ENCODE data around the gene UNC119.

Gene UNC119

DNA sequence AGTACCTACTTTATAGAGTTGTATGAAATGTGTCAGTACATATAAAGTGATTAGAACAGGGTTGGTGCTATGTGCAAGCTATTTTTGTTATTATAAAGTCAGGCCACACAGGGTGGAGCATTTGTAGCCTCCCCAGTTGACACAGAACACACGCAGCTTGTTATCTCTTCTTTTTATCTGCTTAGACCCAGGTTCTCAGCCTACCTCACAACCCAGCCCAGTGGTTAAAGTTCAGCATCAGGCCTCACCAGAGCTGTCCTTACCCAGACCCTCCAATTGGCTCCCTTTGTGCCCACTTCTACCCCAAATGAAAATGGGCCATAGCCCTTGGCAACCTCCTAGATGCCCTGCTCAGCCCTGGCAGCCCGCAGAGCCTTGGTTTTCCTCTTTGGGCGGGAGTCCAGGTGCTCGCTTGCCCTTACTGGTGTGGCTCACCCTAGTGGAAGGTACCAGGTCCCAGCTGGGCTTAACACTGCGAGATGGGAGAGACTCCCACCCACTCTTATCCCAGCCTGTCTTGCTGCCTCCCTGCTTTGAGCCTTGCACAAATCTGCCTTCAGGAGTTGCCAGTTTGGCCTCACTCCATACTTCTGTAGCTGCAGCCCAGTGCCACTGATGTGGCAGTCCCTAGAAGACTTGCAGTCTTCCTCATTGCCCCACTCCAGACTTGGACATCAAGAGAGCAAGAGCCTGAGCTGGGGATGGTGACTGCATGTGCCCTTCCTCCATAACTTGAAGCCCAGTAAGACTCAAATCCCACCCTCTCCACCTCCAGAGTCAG lies 20.0 kb upstream of the UNC119 start:
- no peak for DNase-seq

- DNase-seq = peak; percentile 72
Observed at GRCh38 chr17:28571361-28572122, 19.1 kb upstream of the UNC119 start, which contains the start of gene PIGS. Gene PIGS (minus strand): TSS chr17:28571524. CDS start chr17:28571496, 28 bp downstream.

DNA sequence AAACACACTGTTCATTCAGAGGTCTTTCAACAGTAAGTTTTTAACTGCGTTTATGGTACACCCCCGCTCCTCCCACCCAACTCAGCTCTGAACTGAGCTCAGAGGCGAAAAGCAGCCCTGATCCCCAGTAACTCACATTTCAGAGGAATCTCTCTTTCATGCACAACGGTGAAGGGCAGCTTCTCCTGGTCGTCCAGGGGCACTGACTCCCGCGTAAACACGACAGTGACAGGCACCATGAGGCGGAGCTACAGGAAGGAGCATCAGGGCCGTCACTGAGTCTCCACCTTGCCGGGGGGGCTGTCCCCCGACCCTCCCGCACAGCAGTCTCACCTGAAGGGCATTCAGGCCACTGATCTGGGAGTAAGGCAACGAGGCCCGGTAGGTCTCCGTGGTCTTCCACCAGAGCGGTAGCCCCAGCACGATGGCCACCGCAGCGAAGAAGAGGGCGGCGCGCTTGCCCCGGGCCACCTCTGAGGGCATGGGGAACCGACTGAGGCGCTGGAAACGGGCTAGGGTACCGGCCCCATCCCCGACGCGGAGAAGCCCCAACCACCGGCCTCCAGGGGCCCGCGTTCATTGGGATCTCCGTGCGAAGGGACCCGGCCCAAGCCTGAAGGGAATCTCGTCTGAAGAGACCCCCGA lies 18.4 kb upstream of the UNC119 start:
- DNase-seq = peak; percentile 11

DNA sequence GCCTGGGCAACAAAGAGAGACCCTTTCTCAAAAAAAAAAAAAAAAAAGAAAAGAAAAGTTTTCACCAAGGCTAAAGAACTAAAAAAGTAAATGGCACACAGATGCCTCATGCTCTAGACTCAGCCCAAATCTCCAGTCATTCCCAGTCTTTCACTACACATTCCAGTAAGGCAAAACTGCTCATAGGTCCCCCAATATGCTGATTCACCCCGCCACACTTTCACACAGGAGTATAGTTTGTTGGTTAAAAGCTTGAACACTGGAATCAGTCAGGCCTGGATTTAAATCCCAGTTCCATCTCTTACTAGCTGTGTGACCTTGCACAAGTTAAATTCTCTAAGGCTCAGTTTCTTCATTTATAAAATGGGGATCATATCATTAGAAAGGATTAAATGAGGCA lies 17.0 kb upstream of the UNC119 start:
- DNase-seq = no peak

GRCh38 chr17:28567604-28568003 lies 15.2 kb upstream of the UNC119 start:
- no peak for DNase-seq

DNA sequence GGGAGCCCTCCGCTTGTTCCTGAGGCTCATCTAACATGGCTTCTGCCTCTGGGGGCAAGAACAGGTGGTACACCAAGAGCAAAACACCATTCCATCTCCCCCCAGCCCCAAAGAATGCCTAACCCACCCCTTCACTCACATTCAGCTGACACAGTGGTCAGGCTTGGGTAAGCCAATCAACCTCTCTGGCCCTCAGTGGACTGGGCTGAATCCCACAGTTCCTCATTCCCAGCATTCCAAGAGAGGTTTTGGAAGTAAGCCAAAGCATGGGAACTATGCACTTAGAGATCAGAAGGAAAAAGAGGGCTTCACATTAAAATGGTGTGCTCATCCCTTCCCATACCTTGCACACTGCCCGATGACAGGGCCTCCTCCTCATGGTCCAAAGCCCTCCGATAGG lies 11.1 kb upstream of the UNC119 start:
- DNase-seq = no peak

DNA sequence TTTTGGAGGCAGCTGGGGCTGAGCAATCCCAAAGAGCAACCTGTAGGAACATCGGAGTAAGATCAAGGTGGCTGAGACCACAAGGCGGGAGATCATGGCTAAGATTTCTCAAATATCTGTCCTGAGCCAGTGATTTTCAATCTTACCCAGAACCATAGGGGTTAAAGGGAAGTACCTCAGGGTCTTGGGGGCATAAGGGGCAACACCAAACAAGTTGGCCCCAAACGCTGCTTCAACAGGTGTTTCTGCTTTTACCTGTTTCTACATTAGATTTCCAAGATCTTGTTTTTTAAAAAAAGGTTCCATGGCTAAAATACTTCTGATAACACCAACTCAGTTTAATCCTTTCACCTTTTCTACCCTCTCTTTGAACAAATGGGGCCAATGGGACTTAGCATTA lies 2.6 kb upstream of the UNC119 start:
- no peak for DNase-seq

DNA sequence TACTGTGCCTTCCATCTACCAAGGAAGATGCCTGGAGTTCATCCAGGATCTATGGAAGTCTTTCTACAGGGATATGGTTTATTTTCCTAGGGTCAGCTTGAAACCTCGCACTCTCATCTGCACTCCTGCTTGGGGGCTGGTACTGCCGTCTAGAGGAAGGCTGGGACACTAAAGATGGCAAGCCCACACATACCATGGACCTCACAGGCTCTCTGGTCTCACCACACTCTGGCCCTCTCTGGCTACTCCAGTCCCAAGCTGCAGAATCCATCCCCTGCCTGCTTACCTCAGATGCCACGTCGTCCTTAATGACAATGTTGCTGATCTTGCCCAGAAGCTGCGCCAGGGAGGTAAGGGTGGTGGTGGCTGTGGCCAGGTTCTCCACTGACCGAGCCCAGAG lies 2.1 kb upstream of the UNC119 start:
- DNase-seq = no peak

DNA sequence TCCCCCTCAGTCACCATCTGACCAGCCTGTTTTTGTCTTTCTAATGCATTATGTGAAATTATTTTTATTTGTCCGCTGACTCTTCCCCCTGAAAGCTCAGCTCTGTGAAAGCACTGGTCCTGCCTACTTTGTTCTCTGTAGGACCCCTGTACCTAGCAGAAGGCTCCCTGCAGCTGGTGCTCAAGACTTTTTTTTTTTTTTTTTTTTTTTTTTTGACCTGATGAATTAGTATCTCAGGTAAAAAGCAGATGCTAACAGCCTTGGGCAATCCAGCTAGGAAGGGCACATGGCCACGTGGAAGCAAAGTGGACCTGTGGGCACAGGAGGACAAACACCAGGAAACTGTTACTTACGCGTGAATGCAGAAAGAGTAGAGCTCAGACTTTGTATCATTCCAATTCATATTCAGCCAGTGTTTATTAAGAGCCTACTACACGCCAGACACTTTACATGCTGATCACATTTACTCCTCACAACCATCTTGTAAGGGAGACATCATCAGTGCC lies 629 bp upstream of the UNC119 start:
- DNase-seq = no peak

DNA sequence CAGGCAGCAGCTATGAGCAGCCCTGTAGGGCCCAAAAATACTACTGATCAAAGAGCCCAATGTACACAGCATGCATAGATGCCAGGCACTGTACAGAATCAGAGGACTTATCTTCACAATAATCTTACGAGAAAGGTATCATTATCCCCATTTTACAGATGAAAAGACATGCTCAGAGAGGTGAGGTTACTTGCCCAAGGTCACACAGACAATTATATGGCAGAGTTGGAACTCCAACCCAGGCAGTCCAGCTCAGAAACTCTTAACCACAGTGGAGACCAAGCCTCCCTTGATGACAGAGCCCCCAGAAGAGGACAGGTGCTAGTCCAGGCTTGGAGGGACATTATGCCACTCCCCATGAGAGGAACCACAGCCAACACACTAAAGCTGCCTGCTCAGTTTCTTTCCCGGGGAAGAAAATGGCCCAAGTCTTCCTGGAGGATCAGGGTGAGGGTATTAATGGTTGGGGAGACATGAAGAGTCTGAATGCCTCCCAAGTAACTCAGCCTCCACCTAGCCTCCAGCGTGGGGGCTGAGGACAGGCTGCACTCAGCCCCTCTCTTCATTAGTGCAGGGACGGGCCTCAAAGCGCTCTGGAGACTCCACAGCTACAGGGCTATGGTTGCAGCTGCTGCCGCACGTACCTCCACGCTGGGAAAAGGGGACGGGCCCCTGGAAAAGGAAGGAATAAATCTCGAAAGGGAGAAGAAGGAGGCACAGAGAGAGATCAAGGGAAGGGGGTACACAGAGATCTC lies 826 bp downstream of the UNC119 start:
- DNase-seq = peak; percentile 13

DNA sequence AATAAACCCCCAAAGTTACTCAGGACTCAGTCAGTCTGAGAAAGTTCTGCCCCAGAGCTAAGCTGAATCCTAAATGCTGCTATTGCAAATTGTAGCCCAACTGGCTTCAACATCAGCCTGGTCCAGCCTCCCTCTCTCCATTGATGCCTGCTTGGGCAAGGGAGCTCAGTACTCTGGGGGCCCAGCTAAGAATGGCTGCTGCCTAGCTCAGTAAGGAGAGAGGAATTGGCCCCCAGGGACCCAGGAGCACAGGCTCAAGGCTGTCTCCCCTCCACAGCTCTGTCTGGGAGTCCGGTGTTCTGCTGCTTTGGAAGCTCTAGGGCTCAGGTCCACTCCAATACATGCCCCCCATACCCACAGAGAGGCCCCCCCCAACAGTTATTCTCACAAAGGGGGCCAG lies 1.6 kb downstream of the UNC119 start:
- no peak for DNase-seq

DNA sequence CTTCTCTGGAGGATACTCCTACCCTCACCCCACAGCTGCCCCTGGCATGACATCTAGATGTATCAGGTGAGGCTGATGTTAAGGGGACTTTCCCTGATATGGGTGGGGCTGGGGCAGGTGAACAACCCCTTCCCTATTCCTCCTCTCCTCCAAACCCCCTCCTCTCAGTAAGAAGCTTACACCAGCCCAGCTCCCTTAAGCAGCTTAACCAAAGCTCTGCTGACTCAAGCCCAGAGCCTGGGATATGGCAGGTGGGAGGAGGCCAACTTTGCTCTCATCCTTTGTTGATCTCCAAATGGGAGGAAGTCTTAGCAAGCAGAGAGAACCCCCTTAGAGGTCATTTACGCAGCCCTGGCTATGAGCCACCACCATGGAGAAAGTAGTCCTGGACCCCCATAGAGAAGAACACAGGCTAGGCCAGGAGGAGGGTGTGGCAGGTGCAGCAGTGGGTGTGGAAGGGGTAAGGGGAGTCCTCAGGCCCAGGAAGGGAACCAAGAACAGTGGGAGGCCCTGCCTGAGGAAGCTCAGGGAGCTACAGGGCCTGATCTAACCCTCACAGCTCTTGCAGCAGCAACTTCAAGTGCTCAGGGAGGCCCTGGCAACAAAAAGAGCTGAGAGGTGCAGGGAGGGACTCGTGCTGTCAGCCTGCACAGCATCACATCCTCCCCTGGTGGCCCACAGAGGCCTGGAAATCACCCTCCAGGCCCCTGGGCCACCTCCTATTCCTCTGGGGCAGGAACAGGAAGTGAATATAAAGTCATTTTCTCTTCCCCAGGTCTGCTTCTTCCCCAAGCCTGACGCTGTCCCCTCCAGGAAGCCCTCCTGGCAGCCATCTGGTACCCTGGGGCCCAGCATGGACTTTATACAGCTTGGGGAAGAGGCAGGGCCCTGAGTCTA lies 2.9 kb downstream of the UNC119 start:
- DNase-seq = no peak

GRCh38 chr17:28548417-28549130 lies 3.9 kb downstream of the UNC119 start:
- DNase-seq = no peak

DNA sequence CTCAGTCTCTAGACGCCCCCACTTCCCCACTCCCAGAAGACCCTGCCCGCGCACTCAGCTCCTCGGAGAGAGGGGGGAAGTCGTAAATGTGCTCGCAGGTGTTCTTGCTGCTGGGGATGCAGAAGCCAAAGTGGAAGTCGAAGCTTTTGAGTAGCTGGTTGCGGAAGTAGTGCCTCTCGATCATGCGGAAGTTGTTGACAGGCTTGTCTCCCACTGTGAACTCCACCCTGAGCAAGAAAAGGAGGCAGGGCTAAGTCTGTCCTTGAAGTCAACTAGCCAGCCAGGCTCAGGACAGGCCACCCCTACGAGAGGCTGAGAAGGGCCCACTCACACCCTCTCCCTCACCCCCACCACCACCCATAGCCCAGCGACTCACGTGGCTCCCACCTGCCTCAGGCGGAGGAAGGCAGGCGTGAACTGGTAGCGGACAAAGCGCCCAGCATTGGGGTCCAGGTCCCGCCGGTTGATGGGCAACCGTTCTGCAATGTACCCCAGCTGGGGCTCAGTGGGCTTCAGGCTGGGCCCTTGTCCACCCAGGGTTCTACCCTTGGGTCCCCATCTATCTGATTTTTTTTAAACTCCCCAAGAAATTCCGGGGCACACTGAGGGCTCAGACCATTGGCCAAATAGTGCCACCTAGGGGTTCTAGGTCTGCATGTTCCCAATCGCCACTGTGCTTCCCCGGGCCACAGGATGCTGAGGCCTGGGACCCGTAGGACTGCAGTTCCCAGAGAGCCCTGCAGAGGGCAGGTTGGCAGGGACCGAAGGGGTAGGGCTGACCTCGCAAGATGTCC lies 4.6 kb downstream of the UNC119 start:
- DNase-seq = peak; percentile 7

GRCh38 chr17:28547096-28547622 lies 5.3 kb downstream of the UNC119 start:
- DNase-seq = no peak

GRCh38 chr17:28545787-28546415 lies 6.5 kb downstream of the UNC119 start:
- no peak for DNase-seq

DNA sequence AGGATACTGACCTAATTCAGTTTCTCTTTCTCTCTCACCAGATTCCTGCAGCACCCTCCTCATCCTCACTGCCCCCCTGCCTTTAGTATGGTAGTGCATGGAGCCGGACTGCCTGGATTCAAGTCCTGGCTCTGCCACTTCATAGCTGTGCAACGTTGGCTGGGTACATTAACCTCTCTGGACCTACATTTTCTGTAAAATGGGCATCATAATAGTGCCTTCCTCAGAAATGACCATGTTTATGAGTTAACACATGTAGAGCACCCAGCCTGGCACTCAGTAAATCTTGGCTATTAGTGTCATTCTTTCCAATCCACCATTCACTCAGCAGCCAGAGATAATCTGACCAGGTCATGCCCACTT lies 7.3 kb downstream of the UNC119 start:
- no peak for DNase-seq

DNA sequence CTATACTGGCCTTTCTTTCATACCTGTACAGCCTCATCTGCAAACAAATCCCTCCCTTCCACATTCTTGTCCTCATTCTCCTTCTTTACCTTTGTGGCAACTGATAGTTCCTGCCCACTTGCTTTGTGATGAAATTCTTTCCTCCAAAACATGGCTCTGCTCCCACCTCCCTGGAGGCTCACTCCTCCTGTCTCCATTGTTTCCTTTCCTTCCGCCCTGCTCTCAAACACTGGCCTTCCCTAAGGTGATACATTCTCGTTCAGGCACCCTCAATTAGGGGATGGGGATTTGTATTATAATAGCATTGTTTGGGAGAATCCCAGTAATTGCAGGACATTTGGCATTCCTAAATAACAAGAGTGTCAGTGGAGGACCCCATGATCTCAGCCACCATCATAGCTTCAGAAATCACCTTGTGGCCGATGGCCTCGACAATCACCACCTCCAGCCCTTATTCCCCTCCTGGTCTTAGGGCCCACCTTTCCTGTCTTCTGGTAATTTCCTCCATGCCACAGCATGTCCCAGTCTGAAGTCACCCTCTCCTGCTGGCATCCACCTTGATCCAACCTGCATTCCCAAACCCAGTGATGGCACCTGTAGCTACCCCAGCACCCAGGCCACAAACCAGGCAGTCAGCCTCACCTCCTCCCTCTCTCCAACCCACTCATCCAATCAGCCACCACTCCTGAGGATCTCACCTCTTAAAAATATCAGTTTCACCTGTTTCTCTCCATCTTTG lies 7.9 kb downstream of the UNC119 start:
- no peak for DNase-seq

DNA sequence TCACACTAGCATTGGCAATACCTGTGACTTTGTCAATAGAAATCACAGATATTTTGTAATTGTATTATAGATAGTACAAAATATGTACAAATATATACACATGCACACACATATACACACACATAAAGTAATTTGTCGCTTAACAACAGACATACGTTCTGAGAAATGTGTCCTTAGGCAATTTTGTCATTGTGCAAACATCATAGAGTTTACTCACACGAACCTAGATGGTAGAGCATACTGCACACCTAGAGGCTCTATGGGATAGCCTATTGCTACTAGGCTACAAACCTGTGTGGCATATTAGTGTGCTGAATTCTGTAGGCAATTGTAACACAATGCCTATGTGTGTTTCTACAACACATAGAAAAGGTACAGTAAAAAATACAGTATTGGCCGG lies 11.0 kb downstream of the UNC119 start:
- no peak for DNase-seq

Measured in NCI-H2227 treated with DMSO at 0.1 percent for 48 hours (cell line).